ENCODE measurements around the gene NHLH1. TPM values are rescaled to one million over a fixed set of nuclear protein-coding genes. Genes with fewer than 3 reads are reported as not detected.
A peak's percentile ranks its signal among the peaks of the same experiment; 100 is the strongest.

The NHLH1 gene
- total and polyA plus RNA-seq, 2 of the 13 experiments (the other 11 are each of a cell fraction or from before 2014, with no cell fraction given) = 0.11 to 0.57 TPM

GRCh38 chr1:160352555-160352954 lies 14.3 kb upstream of the NHLH1 start (continued):
- TF ChIP-seq NFATC3 (CRISPR knock-in tag; IDR thresholded peaks at IDR 0.05) = no peak

GRCh38 chr1:160353223-160353622 lies 13.6 kb upstream of the NHLH1 start:
- ChIA-PET POLR2A (no interaction called here), CTCF (ENCODE audit: low intra/inter-chr PET ratio, low total read pairs) (no interaction called here)
- DNase-seq (ENCODE audit: low spot score) = no peak

More at GRCh38 chr1:160353223-160353622, 13.6 kb upstream of the NHLH1 start:
- no peak overlapping the region for H3K27ac ChIP-seq (ENCODE audit: extremely low read length, insufficient read depth, low read length)
- H3K4me1 ChIP-seq (ENCODE audit: insufficient read depth, low read length) = no peaks in the 10 kb centered on the region
- no peaks in the 10 kb centered on the region for H3K27me3 ChIP-seq (ENCODE audit: control insufficient read depth in 1 of 2, insufficient read depth in 2 of 2, low read length in 2 of 2)
- H3K9me3 ChIP-seq (ENCODE audit: low read length) = no peaks in the 10 kb centered on the region
- no peak overlapping the region for H3K4me2 ChIP-seq (ENCODE audit: low read depth, low read length)
- TF ChIP-seq ZBTB44 (CRISPR knock-in tag; IDR thresholded peaks at IDR 0.05) = no peak
- no peak for TF ChIP-seq ZNF281 (CRISPR knock-in tag; IDR thresholded peaks at IDR 0.05; ENCODE audit: borderline replicate concordance)
- no peak for TF ChIP-seq ZNF124 (CRISPR knock-in tag; IDR thresholded peaks at IDR 0.05)
- no peak for TF ChIP-seq ZNF652 (CRISPR knock-in tag; IDR thresholded peaks at IDR 0.05; ENCODE audit: borderline replicate concordance, low read depth)
- TF ChIP-seq RFX5 (IDR thresholded peaks at IDR 0.05; ENCODE audit: low read depth, low read length) = peak; percentile 94
- in situ Hi-C loops (cut with HindIII; ENCODE audit: extremely low pct_ligation_motif_present, low pct_unique_long_range_greater_than_20kb) = no loop called here
- H2AFZ ChIP-seq (ENCODE audit: low read length) = no peak overlapping the region
- ATAC-seq = no peak
- no peak for FAIRE-seq
- no peak overlapping the region for H3K4me3 ChIP-seq (replicated peaks in 1 of 3; ENCODE audit: insufficient read depth in 1 of 3, low read depth in 2 of 3, low read length in 3 of 3)
- WGBS (ENCODE audit: low lambda C conversion rate) = 97% methylated on average over 2 of the region's 2 CpGs
- H4K20me1 ChIP-seq (ENCODE audit: insufficient read depth, low read length) = no peaks in the 10 kb centered on the region
- H3K79me2 ChIP-seq (ENCODE audit: insufficient read depth, low read length) = no peaks in the 10 kb centered on the region
- BruUV-seq (replicated peaks) = no TSS peak
- H3K9ac ChIP-seq (ENCODE audit: insufficient read depth, low read depth, low read length) = no peak overlapping the region
- H3K36me3 ChIP-seq (replicated peaks in 1 of 2; ENCODE audit: control insufficient read depth in 1 of 2, insufficient read depth in 2 of 2, low read length in 2 of 2) = peaks cover 48 to 97% of the 10 kb centered on the region in 2 experiments
- intact Hi-C loops (cut with micrococcal nuclease; ENCODE audit: unreplicated experiment) = no loop called here
